HG03571 (cell line): ENCODE results near the gene ADAM19.

Experiments
- ATAC-seq: cut with Tn5 transposase; IDR thresholded peaks from one replicate; pipeline ENCODE4 v1.9.1; 2021; ENCODE audit not compliant: unreplicated experiment

ADAM19 gene

DNA sequence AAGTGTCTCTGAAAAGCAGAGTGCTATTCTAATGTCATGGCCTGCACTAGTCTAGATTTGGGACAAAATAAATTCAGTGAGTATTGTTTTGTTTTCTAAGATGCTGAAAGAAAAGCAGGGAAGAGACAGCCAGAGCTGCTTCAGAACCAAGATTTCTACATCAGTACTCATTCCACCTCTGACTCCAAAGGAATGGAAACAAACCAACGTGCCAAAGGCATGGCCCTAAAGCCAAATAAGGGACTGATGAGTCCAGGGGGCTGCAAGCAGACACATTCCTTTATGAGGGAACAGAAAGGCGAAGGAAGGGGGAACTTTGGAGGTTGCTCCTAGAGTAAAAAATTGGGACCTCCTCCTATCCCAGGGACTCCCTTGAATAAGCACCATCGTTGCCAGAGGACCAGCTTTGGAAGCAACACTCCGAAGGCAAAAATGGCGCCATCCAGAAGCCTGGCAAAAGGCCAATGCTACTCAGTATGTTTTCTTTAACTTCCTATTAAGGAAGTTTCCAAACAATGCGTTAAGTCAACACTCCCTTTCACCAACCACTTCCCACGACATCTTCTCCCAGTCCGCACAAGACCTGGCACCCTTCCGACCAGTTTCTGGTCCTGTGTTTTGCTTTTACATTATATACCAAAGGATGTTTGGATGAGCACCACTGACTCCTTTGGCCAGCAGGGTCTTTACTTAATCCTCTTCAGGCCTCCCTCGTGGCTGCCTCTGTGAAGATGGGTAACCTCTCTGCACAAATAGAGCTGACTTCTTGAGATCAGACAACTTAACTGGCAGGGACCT is 31.6 kb downstream of the ADAM19 start:
- ATAC-seq, result no peak

DNA sequence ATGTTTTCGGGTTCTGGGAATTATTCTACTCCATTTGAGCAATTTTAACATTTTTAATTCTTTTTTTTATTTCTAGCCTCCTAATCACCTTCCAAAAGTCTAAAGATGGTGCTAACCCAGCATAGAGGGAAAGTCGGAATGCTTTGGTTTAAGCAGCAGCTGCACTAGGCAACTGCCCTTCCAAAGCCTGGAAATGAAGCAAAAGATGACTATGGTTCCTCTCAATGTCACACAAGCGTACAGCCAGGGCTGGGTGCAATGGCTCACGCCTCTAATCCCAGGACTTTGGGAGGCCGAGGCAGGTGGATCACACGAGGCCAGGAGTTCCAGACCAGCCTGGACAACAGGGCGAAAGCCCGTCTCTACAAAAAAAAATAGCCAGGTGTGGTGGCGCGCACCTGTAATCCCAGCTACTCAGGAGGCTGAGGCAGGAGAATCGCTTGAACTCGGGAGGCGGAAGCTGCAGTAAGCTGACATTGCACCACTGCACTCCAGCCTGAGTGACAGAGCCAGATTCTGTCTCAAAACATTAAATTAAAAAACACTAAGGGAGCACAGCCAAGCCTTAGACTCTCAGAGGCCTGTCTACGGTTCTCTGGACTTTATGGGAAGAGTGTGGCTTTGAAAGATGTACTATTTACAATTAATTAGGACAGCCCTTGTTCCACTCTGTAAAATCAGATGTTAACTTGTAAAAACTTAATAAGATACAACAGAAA is 33.1 kb downstream of the ADAM19 start:
- no peak for ATAC-seq

DNA sequence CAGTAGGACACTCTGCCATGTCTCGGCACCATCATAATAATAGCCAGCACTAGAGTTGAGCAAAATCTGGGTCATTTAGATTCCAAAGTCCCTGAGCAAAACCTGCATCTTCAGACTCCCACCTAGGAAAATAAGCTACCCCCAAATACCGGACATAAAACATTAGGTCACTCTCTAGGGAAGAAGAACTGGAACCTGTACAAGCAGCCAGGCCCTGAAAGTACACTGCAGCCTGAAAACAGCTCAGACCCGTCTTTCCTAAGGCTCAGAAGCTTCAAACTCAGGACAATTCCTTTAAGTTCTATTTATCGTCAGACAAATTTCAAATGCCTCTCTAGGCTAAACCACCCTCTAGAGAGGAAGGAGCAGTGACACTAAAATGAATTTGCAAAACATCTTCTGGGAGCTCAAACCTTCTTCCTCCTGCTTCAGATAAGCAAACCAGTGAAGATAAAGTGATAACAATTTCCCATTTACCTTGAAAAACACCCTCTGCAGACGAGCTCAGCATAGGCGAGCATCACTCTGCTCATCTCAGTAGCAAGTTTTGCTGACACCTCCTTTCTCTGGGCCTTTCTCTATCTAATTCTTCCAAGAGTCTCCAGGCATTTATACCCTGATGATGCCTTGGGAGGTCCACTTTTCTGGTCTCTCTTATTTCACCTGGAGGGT is 34.0 kb downstream of the ADAM19 start:
- peak; percentile 3 for ATAC-seq

DNA sequence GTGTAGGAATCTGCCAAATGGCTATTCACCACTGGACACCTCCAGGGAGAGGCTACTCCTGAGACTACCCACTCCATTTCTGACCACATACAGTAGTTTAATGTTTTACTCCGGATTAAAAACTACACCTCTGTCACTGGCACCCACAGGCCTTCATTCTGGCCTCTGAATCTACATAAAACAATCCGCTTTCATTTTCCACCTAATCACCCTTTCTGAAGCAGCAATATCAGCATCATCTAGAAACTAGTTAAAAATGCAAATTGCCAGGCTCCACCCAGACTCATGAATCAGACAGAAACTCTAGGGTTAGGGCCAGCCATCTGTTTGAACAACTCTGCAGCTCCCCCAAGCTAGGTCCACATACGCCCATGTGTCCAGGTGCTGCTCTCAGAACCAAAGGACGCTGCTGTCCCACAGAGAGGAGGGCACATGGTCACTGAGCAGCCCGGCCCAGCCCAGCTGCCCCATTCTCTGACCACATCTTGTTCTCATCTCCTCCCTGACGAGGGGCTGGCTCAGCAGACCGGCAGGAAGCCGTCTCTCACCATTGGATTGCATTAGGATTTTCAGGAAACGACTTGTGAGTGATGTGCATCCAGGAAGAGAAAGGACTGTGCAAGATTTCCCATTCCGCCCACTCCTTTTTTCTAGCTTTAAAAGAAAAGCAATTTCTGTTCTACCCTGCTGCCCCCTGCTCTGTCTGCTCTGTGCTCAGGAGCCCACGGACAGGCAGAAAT is 34.7 kb downstream of the ADAM19 start:
- peak; percentile 95 for ATAC-seq

DNA sequence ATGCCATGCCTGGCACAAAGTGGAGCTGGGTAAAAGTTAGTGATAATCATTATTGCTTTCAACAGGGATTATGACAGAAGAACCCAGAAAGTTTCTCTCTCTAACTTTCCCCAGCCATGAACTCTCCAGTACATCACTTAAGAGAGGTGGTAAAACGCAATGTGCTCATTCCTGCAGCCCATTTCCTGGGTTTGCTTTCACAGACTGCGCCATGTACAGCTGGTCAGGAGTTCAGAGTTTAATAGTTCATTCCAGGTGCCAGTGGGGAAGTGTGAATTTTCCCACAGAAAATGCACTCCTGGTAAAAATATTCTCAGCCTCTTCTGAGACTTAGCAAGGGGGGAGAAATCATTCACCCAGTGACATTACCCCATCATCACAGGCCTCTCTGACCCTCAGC is 35.5 kb downstream of the ADAM19 start:
- no peak for ATAC-seq

DNA sequence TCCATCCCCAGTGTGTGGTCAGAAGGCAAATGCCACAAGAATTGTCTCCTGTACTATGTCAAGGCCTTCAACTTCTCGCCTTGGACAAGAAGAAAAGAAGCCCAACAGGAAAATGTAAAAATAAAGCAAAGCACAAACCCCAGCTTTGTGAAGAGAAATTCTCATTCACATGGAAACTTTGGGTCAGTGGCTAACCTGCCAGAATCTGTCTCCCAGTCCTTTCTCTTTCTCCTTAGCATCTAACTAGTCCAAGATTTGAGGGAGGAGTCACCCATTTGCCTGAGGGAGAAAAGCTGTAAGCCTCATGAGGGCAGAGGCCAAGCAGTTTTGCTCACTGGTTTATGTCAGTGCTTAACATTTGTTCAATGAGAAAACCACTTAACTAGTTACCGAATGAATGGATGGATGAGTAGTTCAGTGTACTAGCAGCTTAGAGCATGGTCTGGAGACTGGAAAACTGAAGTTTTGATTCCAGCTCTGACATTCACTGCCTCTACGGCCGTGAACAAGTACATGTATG is 36.0 kb downstream of the ADAM19 start:
- ATAC-seq, result no peak

DNA sequence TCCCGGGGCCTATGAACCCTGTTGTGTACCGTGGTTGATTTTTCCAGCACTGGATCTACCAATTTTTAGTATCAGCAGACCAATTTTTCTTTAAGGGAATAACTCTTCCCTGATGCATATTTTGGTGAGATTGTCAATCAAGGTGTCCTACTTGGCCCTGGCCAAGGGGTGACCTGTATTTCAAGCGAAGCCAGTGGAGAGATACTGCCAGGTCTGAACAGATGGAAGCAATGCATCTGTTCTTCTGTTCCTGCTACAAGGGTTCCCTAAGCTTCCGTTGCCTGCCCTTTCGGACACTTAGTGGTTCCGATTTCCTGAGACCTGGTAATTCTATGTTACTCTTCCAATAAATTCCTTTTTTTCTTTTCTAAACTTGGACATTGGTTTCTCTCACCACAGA is 37.3 kb downstream of the ADAM19 start:
- ATAC-seq, result no peak

DNA sequence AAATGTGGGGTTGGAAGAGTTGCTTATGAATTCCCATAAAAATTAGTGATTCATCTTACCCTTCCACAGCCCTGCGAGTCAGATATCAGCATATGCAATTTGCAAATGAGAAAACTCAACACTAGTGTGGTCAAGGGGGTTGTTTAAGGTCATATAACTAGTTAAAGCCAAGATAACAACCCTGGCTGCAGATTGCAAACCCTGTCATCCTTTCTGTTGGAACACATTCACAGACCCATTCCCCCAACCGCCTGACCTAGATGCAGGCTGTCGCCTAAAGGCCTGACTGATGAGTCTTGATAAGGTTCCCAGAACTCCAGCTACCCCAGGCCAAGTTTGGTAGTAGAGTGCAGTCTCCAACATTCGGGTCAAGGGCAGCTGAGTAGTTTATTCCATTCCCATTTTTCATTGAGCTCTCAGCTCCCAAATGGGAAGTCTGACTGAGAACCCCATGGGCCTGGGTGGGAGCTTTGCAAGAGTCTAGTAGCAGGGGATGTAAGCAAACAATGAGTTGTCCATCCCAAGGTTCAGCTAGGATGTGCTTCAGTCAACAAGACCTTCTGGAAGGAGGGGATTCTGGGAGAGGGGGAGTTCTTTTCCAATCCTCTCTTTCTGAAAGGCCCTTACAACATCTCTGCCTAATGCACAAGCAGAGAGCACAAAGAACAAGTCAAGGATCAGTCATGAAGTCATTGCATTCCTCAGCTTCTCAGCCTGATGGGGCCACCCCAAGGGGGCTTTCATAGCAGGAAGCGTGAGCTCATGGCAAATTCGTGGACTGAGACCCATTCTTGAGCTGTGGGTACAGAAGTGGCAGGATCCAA is 40.3 kb downstream of the ADAM19 start:
- no peak for ATAC-seq

DNA sequence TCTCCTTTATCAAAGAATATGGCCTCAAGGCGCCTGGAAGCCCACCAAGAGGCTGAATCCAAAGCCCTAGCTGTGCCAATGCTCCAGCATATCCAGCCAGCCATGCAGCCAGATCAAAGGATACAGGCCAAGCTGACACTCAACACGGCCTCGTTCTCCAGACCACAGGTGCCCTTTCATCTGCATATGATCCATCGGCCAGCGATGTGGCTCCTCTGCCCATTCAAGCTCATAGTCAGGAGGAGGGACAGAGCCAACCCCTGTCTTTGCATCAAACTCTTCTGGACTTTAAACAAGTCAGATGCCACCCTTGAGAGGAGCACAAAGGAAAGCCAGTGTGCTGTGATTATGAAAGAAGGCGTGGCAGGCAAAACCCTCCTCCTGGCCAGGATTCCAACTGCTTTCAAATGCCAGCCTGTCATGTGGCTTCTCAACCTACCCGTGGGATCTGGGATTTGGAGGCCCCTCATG is 42.5 kb downstream of the ADAM19 start:
- ATAC-seq, result no peak

DNA sequence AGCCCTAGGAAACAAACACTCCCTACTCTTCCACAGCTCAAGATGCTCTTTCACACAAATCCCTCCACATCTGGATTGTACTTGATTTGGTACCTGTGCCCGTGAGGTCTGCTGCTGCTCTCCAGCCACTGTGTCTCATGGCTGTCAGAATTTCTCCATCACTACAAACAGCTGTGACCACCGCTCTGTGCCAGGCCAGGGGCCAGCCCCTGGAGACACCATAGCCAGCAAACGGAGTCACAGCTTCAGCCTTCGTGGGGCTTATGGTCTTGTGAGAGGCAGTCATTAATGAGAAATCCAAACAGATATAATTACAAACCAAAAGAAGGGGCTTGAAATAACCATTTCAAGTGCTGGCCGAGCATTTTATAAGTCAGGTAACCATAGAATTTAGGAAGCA is 43.6 kb downstream of the ADAM19 start:
- no peak for ATAC-seq

DNA sequence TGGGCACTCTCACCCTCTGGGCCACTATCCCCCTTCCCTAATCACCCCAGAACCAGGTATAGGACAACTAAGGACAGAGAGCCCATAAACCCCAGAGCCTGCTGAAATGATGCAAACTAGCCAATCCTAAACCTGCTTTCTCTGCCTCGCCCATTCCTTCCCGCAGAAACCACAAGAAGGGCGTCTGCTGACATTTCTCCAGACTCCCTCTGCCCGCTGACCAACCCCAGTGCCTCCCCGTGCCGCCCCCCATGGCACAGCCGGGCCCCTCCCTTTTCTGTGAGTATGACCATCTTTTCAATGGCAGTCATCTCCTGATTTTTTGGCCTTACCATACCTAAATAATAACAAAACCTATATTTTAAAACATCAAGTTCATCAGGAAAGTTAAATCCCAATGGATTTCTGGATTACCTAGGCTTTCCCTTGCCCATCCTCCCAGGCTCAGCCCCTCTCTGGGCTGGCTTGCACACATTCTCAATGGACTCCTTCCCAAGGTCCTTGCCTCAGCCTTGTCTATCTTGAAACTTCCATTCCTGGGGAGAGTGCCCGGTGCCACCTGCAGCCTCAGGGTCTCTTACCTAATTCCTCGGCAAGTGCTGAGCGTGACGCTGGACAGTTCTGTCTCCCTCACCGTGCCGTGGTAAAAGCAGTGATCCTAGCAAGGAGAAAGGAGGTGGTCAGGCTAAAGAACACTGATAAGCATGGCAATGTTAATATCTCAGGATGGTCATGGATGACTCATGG is 45.2 kb downstream of the ADAM19 start:
- ATAC-seq, result no peak

DNA sequence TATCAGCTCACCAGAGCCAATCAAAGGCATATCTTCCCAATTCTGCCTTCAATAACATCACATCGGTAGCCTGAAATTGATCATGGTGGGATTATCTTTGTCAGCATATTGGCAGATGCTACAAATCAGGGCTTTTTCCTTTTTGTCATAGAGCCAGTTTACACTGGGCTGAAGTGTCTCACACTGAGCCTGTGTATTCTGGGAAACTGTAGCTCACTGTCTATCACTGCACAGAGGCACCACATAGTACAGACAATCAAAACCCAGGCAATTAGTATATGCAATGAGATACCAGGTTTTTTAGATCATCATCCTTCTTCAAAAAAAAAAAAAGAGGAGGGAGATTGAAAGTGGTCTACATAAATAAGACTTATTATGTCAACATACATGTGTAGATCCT is 46.6 kb downstream of the ADAM19 start:
- ATAC-seq, result no peak

DNA sequence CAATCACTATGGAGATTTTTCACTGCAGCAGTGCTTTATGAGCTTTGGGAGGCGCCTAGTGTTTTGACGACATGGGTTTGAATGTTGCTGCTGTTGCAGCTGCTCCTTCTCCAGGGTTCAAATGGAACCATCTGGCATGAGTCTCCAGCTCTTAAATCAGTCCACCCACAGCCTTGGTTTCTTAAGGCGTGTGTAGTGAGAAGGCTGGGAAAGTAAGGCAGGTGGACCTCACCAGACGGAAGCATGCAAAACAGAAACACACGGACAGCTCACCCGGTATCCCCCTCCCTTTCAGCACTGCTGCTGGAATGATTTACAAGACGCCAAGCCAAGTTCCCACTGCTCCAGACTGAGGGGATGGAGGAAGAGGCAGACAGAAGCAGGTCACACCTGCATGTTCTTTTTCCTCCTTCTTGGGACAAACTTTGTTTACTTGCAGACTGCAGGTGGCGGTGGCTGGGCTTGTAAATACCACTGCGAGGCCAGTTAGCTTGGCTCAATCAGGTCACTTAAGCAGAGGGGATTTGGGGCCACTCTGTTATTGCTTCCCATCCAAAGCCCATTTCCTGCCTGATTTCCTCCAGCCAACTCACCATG is 47.4 kb downstream of the ADAM19 start:
- no peak for ATAC-seq

DNA sequence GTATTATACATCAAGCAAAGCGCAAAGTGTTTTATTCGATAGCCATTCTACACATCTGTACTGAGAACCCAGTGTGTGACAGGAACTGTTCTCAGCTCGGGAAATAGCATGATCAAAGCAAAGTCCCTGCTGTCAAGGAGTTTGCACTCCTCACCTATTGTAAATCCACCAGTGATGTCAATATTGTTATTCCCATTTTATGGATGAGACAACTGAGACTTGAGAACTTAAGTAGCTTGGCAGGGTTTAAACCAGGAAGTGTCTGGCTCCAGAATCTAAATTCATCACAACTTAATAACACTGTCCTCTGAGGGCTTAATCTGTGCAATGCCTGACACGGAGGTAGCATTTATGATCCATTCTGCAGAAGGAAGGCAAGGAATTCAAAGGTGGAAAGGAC is 50.7 kb downstream of the ADAM19 start:
- ATAC-seq, result no peak

DNA sequence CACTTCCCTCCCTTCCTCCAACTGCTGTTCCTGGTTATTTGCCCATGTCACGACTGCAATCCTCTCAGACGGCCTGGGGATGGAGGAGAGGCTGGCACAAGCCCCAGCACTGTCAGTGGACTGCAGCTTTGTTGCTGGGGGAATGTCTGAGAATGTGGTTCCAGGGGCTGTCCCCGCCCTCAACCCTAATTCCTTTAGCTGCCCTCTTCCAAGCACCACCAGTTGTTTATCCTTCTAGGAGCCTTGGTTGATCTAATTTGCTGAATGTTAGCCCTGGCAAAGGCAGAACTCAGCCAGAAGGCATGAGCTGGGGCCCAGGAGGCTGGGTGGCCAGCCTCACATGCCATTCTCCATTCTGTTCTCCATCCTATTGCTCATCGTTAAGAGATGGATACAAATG is 51.6 kb downstream of the ADAM19 start:
- ATAC-seq, result no peak

DNA sequence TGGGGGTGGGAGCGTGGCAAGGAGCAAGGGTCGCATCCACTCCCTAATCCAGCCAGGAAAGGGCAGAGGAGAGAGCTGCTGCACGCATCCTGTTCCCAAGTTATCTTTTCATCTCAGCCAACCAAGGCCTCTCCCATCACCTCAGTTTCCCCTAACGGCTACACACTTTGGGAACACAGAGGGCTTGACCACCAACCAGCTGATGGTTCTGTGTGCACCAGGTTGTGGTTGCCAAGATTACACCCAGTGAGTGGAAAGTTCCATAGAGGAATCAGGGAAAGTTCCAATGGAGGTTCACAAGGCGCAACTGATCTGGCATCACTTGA is 53.9 kb downstream of the ADAM19 start:
- no peak for ATAC-seq

DNA sequence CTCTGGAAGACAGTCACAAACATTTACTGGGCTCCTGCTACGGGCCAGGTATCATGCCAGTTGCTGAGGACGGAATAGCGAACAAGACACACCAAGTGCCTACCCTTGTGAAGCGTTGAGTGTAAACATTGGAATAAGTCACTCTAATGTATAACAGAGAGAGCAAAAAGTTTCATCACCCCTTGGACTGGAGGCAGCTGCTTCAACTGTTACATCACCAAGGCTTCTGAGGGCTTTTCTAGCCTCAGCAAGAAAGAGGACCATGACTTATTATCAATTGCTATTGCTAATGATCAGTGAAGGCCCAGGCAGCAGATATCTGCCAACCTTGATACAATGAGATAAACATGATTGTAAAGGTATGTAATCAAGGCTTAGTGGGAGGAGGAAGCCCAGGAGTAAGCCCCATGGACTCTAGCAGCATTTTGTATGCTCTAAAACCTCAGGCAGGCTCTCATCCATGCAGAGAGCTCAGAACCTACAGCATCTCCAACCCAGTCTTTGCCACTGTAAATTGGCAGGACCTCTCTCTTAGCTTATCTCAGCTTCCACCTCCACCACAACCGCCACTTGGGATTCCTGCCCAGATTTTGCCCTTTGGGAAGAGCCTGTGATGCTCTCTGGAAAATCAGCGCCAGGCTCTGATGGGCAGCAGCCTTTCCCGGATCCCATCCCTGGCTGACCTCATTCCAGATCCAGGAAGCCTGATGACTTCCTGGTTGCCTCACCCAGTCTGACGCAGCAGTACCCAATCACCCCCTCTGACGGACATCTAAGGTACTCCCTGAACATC is 54.5 kb downstream of the ADAM19 start:
- ATAC-seq, result no peak

DNA sequence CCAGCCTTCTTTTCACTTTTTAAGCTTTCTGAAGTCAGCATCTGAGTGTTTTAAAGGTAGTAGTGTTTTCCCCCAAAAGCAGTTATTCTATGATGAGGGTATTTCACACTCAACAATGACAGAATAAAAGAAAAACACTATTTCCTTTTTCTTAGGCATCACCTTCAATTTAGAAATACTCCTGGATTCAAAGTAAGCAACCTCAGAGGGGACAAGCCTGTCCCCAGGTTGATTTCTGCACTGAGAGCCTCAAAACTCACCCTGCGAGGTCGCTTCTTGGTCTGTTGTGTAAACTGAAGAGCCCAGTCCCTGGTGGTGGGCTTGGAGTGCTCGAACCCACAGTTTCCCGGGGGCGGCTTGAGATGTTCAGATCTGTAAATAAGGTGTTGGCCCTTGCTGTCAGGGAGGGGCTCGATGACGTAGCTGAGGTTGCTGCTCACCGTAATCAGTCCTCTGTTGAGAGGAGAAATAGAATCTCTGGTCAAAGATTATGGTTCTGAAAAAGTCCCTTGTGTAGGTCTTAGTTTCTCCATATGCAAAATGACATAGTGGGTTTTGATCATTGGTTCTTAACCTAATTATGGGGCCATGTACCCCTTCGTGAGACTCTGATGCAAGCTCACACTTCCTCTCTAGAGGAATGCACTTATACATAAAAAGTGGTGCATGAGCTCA is 55.9 kb downstream of the ADAM19 start:
- no peak for ATAC-seq
